H1 (cell line): Measurements from ENCODE around the gene SNED1. TPM values are rescaled to one million over a fixed set of nuclear protein-coding genes. Genes with fewer than 3 reads are reported as not detected.

Experiments used
- CTCF ChIA-PET: fragments of 300-600 bp; sonication (Branson Sonifier 250); formaldehyde crosslinking; loops from one replicate; lab custom pipeline; 2021; ENCODE audit not compliant: partially characterized antibody; lab: Charles Lee
- POLR2A ChIA-PET: fragments of 300-600 bp; sonication (Branson Sonifier 250); formaldehyde crosslinking; loops from one replicate; lab custom pipeline; 2021; ENCODE audit warnings: inconsistent platforms; ENCODE audit not compliant: partially characterized antibody; lab: Charles Lee
- DNase-seq, 2 experiments: peaks; one replicate each; pipeline versions ENCODE4 v3.0.0 to v3.0.0-alpha.2; 2010 to 2022; ENCODE audit warnings: low spot score in 2 of 2, low read depth in 1 of 2, mixed read lengths in 1 of 2
- FAIRE-seq: peaks from 2 replicates; lab custom pipeline; 2011; peaks lifted over from hg19 to GRCh38; lab: Jason Lieb, UNC
- H2AFZ ChIP-seq: 2 replicates; pipeline ENCODE4 v1.8.1; 2012; ENCODE audit warnings: low read length, inconsistent platforms
- H2AK5ac ChIP-seq: 2 replicates; pipeline ENCODE4 v1.6.1; 2013; ENCODE audit warnings: low read depth, low read length
- H2BK120ac ChIP-seq: replicated peaks from 2 replicates; pipeline ENCODE3; 2013; ENCODE audit warnings: low read depth, low read length, inconsistent platforms
- H2BK12ac ChIP-seq: 2 replicates; pipeline ENCODE4 v1.6.1; 2013; ENCODE audit warnings: low read depth, low read length
- H2BK15ac ChIP-seq: 2 replicates; pipeline ENCODE4 v1.6.1; 2013; ENCODE audit warnings: low read length
- H2BK20ac ChIP-seq: 2 replicates; pipeline ENCODE4 v1.6.1; 2013; ENCODE audit warnings: low read length
- H2BK5ac ChIP-seq: 2 replicates; pipeline ENCODE4 v1.6.1; 2013; ENCODE audit warnings: low read depth, low read length
- H3K14ac ChIP-seq: 2 replicates; pipeline ENCODE4 v1.6.1; 2013; ENCODE audit warnings: inconsistent platforms; ENCODE audit not compliant: insufficient read length
- H3K18ac ChIP-seq: 2 replicates; pipeline ENCODE4 v1.6.1; 2013; ENCODE audit warnings: low read length; ENCODE audit errors: extremely low read depth
- H3K23ac ChIP-seq: 2 replicates; pipeline ENCODE4 v1.6.1; 2013; ENCODE audit warnings: inconsistent platforms; ENCODE audit not compliant: insufficient read length
- H3K23me2 ChIP-seq: 2 replicates; pipeline ENCODE4 v1.6.1; 2013; ENCODE audit warnings: low read depth, low read length
- H3K27ac ChIP-seq: 2 replicates; pipeline ENCODE4 v1.6.1; 2011; ENCODE audit warnings: low read depth, low read length, inconsistent platforms
- H3K27me3 ChIP-seq, 4 experiments: replicated peaks in 1 of 4; 1 replicate in 1 of 4; 2 replicates in 3 of 4; pipeline versions ENCODE4 v1.6.1 to v1.8.1; 2011 to 2013; ENCODE audit warnings: low read length in 3 of 4, mild to moderate bottlenecking in 3 of 4, inconsistent platforms in 2 of 4, mixed read lengths in 2 of 4, moderate library complexity in 1 of 4; ENCODE audit not compliant: control insufficient read depth in 3 of 4, insufficient read depth in 3 of 4; ENCODE audit errors: extremely low read depth in 1 of 4
- H3K36me3 ChIP-seq, 4 experiments: 2 replicates each; pipeline versions ENCODE4 v1.6.1 to v1.8.1; 2011 to 2013; ENCODE audit warnings: mild to moderate bottlenecking in 4 of 4, low read length in 3 of 4, moderate library complexity in 2 of 4, control low read depth in 1 of 4, inconsistent platforms in 1 of 4; ENCODE audit not compliant: insufficient read depth in 4 of 4, control insufficient read depth in 2 of 4
- H3K4ac ChIP-seq: replicated peaks from 2 replicates; pipeline ENCODE3; 2013; ENCODE audit warnings: low read length, low read depth, mixed read lengths, inconsistent platforms; ENCODE audit not compliant: insufficient read length
- H3K4me1 ChIP-seq, 4 experiments: replicated peaks in 1 of 4; 1 replicate in 1 of 4; 2 replicates in 3 of 4; pipeline versions ENCODE4 v1.6.1 to v1.8.1; 2011 to 2013; ENCODE audit warnings: low read length in 3 of 4, inconsistent platforms in 2 of 4, mixed read lengths in 1 of 4; ENCODE audit not compliant: insufficient read depth in 4 of 4, control insufficient read depth in 3 of 4
- H3K4me2 ChIP-seq, 2 experiments: 2 replicates each; pipeline versions ENCODE4 v1.6.1 to v1.8.1; 2011 to 2013; ENCODE audit warnings: low read depth in 2 of 2, low read length in 2 of 2, control low read depth in 1 of 2, inconsistent platforms in 1 of 2, mild to moderate bottlenecking in 1 of 2; ENCODE audit not compliant: insufficient read depth in 1 of 2
- H3K4me3 ChIP-seq, 4 experiments: fragments of 200-600, 300-600 bp in 1 of 4; sonication (generic), shearing (Covaris generic), sonication (Bioruptor Twin) in 1 of 4; 2 replicates each; pipeline versions ENCODE4 v1.5.1 to v1.8.1; 2011 to 2016; ENCODE audit warnings: low read length in 4 of 4, low read depth in 3 of 4, control low read depth in 2 of 4, inconsistent platforms in 2 of 4, mild to moderate bottlenecking in 2 of 4, mixed read lengths in 1 of 4, moderate library complexity in 1 of 4; ENCODE audit not compliant: insufficient read depth in 2 of 4; ENCODE audit errors: extremely low read depth in 1 of 4
- H3K56ac ChIP-seq: replicated peaks from 2 replicates; pipeline ENCODE3; 2013; ENCODE audit warnings: low read depth, mild to moderate bottlenecking, mixed read lengths, low read length, inconsistent platforms; ENCODE audit not compliant: insufficient read length
- H3K79me1 ChIP-seq: 2 replicates; pipeline ENCODE4 v1.6.1; 2013; ENCODE audit warnings: low read depth, low read length, control low read depth
- H3K79me2 ChIP-seq, 2 experiments: 2 replicates each; pipeline versions ENCODE4 v1.6.1 to v1.8.1; 2012 to 2013; ENCODE audit warnings: low read length in 2 of 2, mild to moderate bottlenecking in 2 of 2, inconsistent platforms in 1 of 2; ENCODE audit not compliant: insufficient read depth in 2 of 2, control insufficient read depth in 1 of 2
- H3K9ac ChIP-seq, 4 experiments: replicated peaks in 1 of 4; 1 replicate in 1 of 4; 2 replicates in 3 of 4; pipeline versions ENCODE4 v1.6.1 to v1.8.1; 2011 to 2013; ENCODE audit warnings: low read depth in 3 of 4, low read length in 3 of 4, control low read depth in 2 of 4, mild to moderate bottlenecking in 2 of 4, moderate library complexity in 2 of 4, inconsistent platforms in 1 of 4; ENCODE audit errors: extremely low read depth in 1 of 4
- H3K9me3 ChIP-seq, 2 experiments: 2 replicates each; pipeline versions ENCODE4 v1.6.1 to v1.8.1; 2012 to 2013; ENCODE audit warnings: mild to moderate bottlenecking in 2 of 2, moderate library complexity in 2 of 2, control low read depth in 1 of 2, inconsistent platforms in 1 of 2, low read depth in 1 of 2, low read length in 1 of 2, mixed read lengths in 1 of 2; ENCODE audit not compliant: insufficient read depth in 2 of 2
- H4K20me1 ChIP-seq, 2 experiments: replicated peaks in 1 of 2; 2 replicates each; pipeline versions ENCODE3 to v1.8.1; 2011 to 2013; ENCODE audit warnings: inconsistent platforms in 2 of 2, low read length in 2 of 2, mild to moderate bottlenecking in 1 of 2; ENCODE audit not compliant: insufficient read depth in 2 of 2, control insufficient read depth in 1 of 2
- H4K5ac ChIP-seq: 2 replicates; pipeline ENCODE4 v1.6.1; 2013; ENCODE audit warnings: low read length, low read depth, mixed read lengths, inconsistent platforms; ENCODE audit not compliant: insufficient read length
- H4K8ac ChIP-seq: 2 replicates; pipeline ENCODE4 v1.8.0; 2013; ENCODE audit warnings: mild to moderate bottlenecking, moderate library complexity, low read length, inconsistent platforms; ENCODE audit not compliant: insufficient read depth; ENCODE audit errors: extremely low read depth
- H4K91ac ChIP-seq: replicated peaks from 2 replicates; pipeline ENCODE3; 2013; ENCODE audit warnings: low read length, mixed read lengths, inconsistent platforms; ENCODE audit not compliant: insufficient read length
- BCL11A ChIP-seq, 2 experiments: IDR thresholded peaks; one replicate each; pipeline ENCODE4 v1.6.1; 2011; ENCODE audit warnings: low read depth in 2 of 2, low read length in 2 of 2, mild to moderate bottlenecking in 2 of 2
- GABPA ChIP-seq: IDR thresholded peaks from 2 replicates; pipeline ENCODE4 v1.6.1; 2011; ENCODE audit warnings: mild to moderate bottlenecking, low read length, moderate library complexity, borderline replicate concordance; ENCODE audit not compliant: insufficient read depth
- SIRT6 ChIP-seq: IDR thresholded peaks from one replicate; pipeline ENCODE4 v1.7.1; 2012; ENCODE audit warnings: low read length, inconsistent platforms
- WGBS, 2 experiments: shearing (Covaris generic) in 1 of 2; methylation state at CpG; one replicate each; pipeline versions ENCODE4 v1.1.6 to v1.1.7; 2013 to 2015; ENCODE audit warnings: low lambda C conversion rate in 2 of 2, mixed read lengths in 2 of 2, inconsistent platforms in 1 of 2, low coverage in 1 of 2, missing lambda C conversion rate in 1 of 2; ENCODE audit not compliant: insufficient replicate concordance in 2 of 2, insufficient coverage in 1 of 2, insufficient read length in 1 of 2; ENCODE audit errors: extremely low coverage in 1 of 2, missing lambda C conversion rate in 1 of 2; 5-methylcytosine and 5-hydroxymethylcytosine counted together
- polyA plus RNA-seq, 7 experiments: library from polyadenylated mRNA; depleted of rRNA in 3 of 7; stranded (reverse) in 5 of 7; unstranded in 2 of 7; fragments of >200 nt in 5 of 7; fragments of 200-250 nt in 2 of 7; gene quantifications; 1 replicate in 5 of 7; 2 replicates in 1 of 7; 4 replicates in 1 of 7; pipeline versions ENCODE4 v1.2.1 to v1.2.3, GENCODE V29; 2011 to 2013; ENCODE audit warnings: missing spikeins in 2 of 7, mixed read lengths in 2 of 7
- total RNA-seq: library from RNA; stranded (reverse); fragmentation: NEBNext Ultra II Directional; extraction: Animal tissue kit (Norgen Biotek cat#: 25700); gene quantifications from 2 replicates; pipeline ENCODE4 v1.2.1, GENCODE V29; 2021

Gene SNED1
- total and polyA plus RNA-seq, 2 of the 8 experiments (the other 6 are each of a cell fraction or from before 2014, with no cell fraction given) = 1.9 TPM

- H4K20me1 ChIP-seq = peaks cover 0 to 2% of the 10 kb centered on the region in 2 experiments
- TF ChIP-seq GABPA = no peak
- TF ChIP-seq SIRT6 = no peak
- no peak for TF ChIP-seq BCL11A (IDR thresholded peaks at IDR 0.05; ENCODE audit: low read depth in 2 of 2, low read length in 2 of 2)
- TF ChIP-seq, all 59 proteins: peak for 0
- Histone ChIP-seq H3K9me3 (no peaks in the 10 kb centered on the region), H4K91ac (no peak overlapping the region), H3K36me3 (peaks cover 6 to 18% (median 15%) of the 10 kb centered on the region in 4 experiments; a peak in 6 of 8 replicates), H3K27ac (no peak overlapping the region), H2AK5ac (no peak overlapping the region), H3K9ac (no peak overlapping the region), H2BK120ac (no peak overlapping the region), H2BK15ac (no peak overlapping the region), H4K8ac (no peak overlapping the region), H2AFZ (no peak overlapping the region), H4K5ac (no peak overlapping the region), H2BK12ac (no peak overlapping the region), H3K18ac (no peak overlapping the region), H3K4me2 (no peak overlapping the region), H3K4ac (no peak overlapping the region), H3K14ac (no peak overlapping the region), H2BK5ac (no peak overlapping the region), H3K79me1 (no peaks in the 10 kb centered on the region; the same call in 1 of the 2 replicates), H3K23me2 (no peaks in the 10 kb centered on the region), H3K79me2 (no peaks in the 10 kb centered on the region), H3K4me1 (no peaks in the 10 kb centered on the region), H3K27me3 (no peaks in the 10 kb centered on the region), H2BK20ac (no peak overlapping the region), H3K23ac (no peak overlapping the region), H3K56ac (no peak overlapping the region), H3K4me3 (no peak overlapping the region)
- 97% methylated on average over 7 of the region's 8 CpGs; no CpG with 5 or more reads in 1 of the 2 experiments for WGBS, 2 experiments
- ChIA-PET POLR2A (no interaction called here), CTCF (no interaction called here)
- FAIRE-seq = no peak
- DNase-seq = no peak
These were observed 129.8 kb downstream of the SNED1 start for GRCh38 chr2:241128266-241128665.
